UCSD-AML1 (cell line): ENCODE results near the gene PHF2.
A peak's percentile ranks its signal among the peaks of the same experiment; 100 is the strongest.

Experiments
- DNase-seq: peaks from one replicate; lab custom pipeline; 2025; ENCODE audit not compliant: unreplicated experiment; lab: John Stamatoyannopoulos, UW

PHF2 gene

GRCh38 chr9:93576258-93577077, at the start of gene PHF2:
Gene PHF2 (plus strand): TSS chr9:93576584. CDS start chr9:93576774, 190 bp downstream.
- no peak for DNase-seq

GRCh38 chr9:93531374-93531773, 45.0 kb upstream of the PHF2 start:
- no peak for DNase-seq

- DNase-seq, result no peak
Measured at GRCh38 chr9:93532141-93532540, 44.2 kb upstream of the PHF2 start.

GRCh38 chr9:93533863-93534262, 42.5 kb upstream of the PHF2 start:
- DNase-seq, result no peak

GRCh38 chr9:93536167-93536566, 40.2 kb upstream of the PHF2 start:
- no peak for DNase-seq

- no peak for DNase-seq
Measured at GRCh38 chr9:93536874-93537273, 39.5 kb upstream of the PHF2 start.

- DNase-seq, result no peak
Measured at GRCh38 chr9:93540305-93540704, 36.1 kb upstream of the PHF2 start.

GRCh38 chr9:93541005-93541404, 35.4 kb upstream of the PHF2 start:
- DNase-seq, result no peak

- no peak for DNase-seq
Measured at GRCh38 chr9:93541581-93542349, 34.6 kb upstream of the PHF2 start.

- DNase-seq, result no peak
Measured at GRCh38 chr9:93543117-93543516, 33.3 kb upstream of the PHF2 start.

GRCh38 chr9:93546356-93546755, 30.0 kb upstream of the PHF2 start:
- DNase-seq, result no peak

GRCh38 chr9:93549611-93550010, 26.8 kb upstream of the PHF2 start:
- no peak for DNase-seq

- no peak for DNase-seq
Measured at GRCh38 chr9:93552923-93553322, 23.5 kb upstream of the PHF2 start.

- DNase-seq, result no peak
Measured at GRCh38 chr9:93555370-93555769, 21.0 kb upstream of the PHF2 start.

- DNase-seq, result no peak
Measured at GRCh38 chr9:93557366-93558137, 18.8 kb upstream of the PHF2 start.

GRCh38 chr9:93558503-93558902, 17.9 kb upstream of the PHF2 start:
- DNase-seq, result no peak

- DNase-seq, result no peak
Measured at GRCh38 chr9:93560991-93561390, 15.4 kb upstream of the PHF2 start.

GRCh38 chr9:93562157-93562556, 14.2 kb upstream of the PHF2 start:
- no peak for DNase-seq

- DNase-seq, result no peak
Measured at GRCh38 chr9:93565089-93565488, 11.3 kb upstream of the PHF2 start.

GRCh38 chr9:93566408-93567270, 9.7 kb upstream of the PHF2 start:
- DNase-seq, result peak; percentile 99
